ENCODE results near the gene LIN7A. TPM values are rescaled to one million over a fixed set of nuclear protein-coding genes. Genes with fewer than 3 reads are reported as not detected.
"Not testable (repeated sequence)": the region's sequence is repeated elsewhere in the genome, so short reads cannot be mapped to it uniquely, and the experiment has no call there.

Gene LIN7A
- total RNA-seq, 1 donor from 2014 or later, result 7.2 TPM

- no peak for DNase-seq (ENCODE audit: low spot score)
Measured at GRCh38 chr12:80920006-80920405, 17.7 kb downstream of the LIN7A start.

- no peak for DNase-seq (ENCODE audit: low spot score)
Measured at GRCh38 chr12:80917651-80918050, 20.1 kb downstream of the LIN7A start.

GRCh38 chr12:80912901-80913770 is 24.6 kb downstream of the LIN7A start:
- no peak for DNase-seq (ENCODE audit: low spot score)

- DNase-seq (ENCODE audit: low spot score), result no peak
Measured at GRCh38 chr12:80909370-80909769, 28.4 kb downstream of the LIN7A start.

GRCh38 chr12:80902711-80903110 is 35.0 kb downstream of the LIN7A start:
- DNase-seq (ENCODE audit: low spot score), result no peak

- no peak for DNase-seq (ENCODE audit: low spot score)
Measured at GRCh38 chr12:80901661-80902060, 36.1 kb downstream of the LIN7A start.

GRCh38 chr12:80895240-80895639 is 42.5 kb downstream of the LIN7A start:
- no peak for DNase-seq (ENCODE audit: low spot score)

- DNase-seq (ENCODE audit: low spot score), result no peak
Measured at GRCh38 chr12:80894179-80894578, 43.6 kb downstream of the LIN7A start.

- no peak for DNase-seq (ENCODE audit: low spot score)
Measured at GRCh38 chr12:80892597-80893445, 44.9 kb downstream of the LIN7A start.

GRCh38 chr12:80884651-80885050 is 53.1 kb downstream of the LIN7A start:
- no peak for DNase-seq (ENCODE audit: low spot score)

- no peak for DNase-seq (ENCODE audit: low spot score)
Measured at GRCh38 chr12:80881106-80881505, 56.6 kb downstream of the LIN7A start.

- not testable (repeated sequence) for DNase-seq (ENCODE audit: low spot score)
Measured at GRCh38 chr12:80878452-80878851, 59.3 kb downstream of the LIN7A start.

GRCh38 chr12:80877721-80878265 is 59.9 kb downstream of the LIN7A start:
- no peak for DNase-seq (ENCODE audit: low spot score)

- no peak for DNase-seq (ENCODE audit: low spot score)
Measured at GRCh38 chr12:80872053-80872452, 65.7 kb downstream of the LIN7A start.

GRCh38 chr12:80869264-80869663 is 68.5 kb downstream of the LIN7A start:
- no peak for DNase-seq (ENCODE audit: low spot score)

GRCh38 chr12:80868576-80868975 is 69.2 kb downstream of the LIN7A start:
- no peak for DNase-seq (ENCODE audit: low spot score)

- DNase-seq (ENCODE audit: low spot score), result no peak
Measured at GRCh38 chr12:80867941-80868340, 69.8 kb downstream of the LIN7A start.

GRCh38 chr12:80864046-80864735 is 73.5 kb downstream of the LIN7A start:
- no peak for DNase-seq (ENCODE audit: low spot score)

GRCh38 chr12:80862531-80862930 is 75.2 kb downstream of the LIN7A start:
- DNase-seq (ENCODE audit: low spot score), result no peak

- no peak for DNase-seq (ENCODE audit: low spot score)
Measured at GRCh38 chr12:80861641-80862378, 75.9 kb downstream of the LIN7A start.

- no peak for DNase-seq (ENCODE audit: low spot score)
Measured at GRCh38 chr12:80860928-80861327, 76.8 kb downstream of the LIN7A start.
